GM21360 (cell line): Measurements from ENCODE around the gene HIVEP3.

Experiments
- ATAC-seq: cut with Tn5 transposase; IDR thresholded peaks from one replicate; pipeline ENCODE4 v1.9.1; 2021; ENCODE audit warnings: mild to moderate bottlenecking, moderate library complexity; ENCODE audit not compliant: unreplicated experiment

HIVEP3 gene

GRCh38 chr1:41528106-41528505, 390.6 kb downstream of the HIVEP3 start:
- ATAC-seq = no peak

GRCh38 chr1:41526956-41527561, 391.7 kb downstream of the HIVEP3 start:
- no peak for ATAC-seq

- ATAC-seq = no peak
Observed at GRCh38 chr1:41525891-41526587, 392.7 kb downstream of the HIVEP3 start.

GRCh38 chr1:41524676-41525675, 393.7 kb downstream of the HIVEP3 start:
- no peak for ATAC-seq

- ATAC-seq = no peak
Observed at GRCh38 chr1:41523949-41524675, 394.6 kb downstream of the HIVEP3 start.

GRCh38 chr1:41523071-41523470, 395.7 kb downstream of the HIVEP3 start:
- ATAC-seq = no peak

GRCh38 chr1:41521766-41522165, 397.0 kb downstream of the HIVEP3 start:
- no peak for ATAC-seq

- no peak for ATAC-seq
Observed at GRCh38 chr1:41520951-41521752, 397.6 kb downstream of the HIVEP3 start.

- no peak for ATAC-seq
Observed at GRCh38 chr1:41519667-41520066, 399.1 kb downstream of the HIVEP3 start.

GRCh38 chr1:41518471-41518870, 400.3 kb downstream of the HIVEP3 start:
- ATAC-seq = no peak

GRCh38 chr1:41517062-41517438, 401.7 kb downstream of the HIVEP3 start:
- ATAC-seq = no peak

- ATAC-seq = peak; percentile 60
Observed at GRCh38 chr1:41516168-41517061, 402.3 kb downstream of the HIVEP3 start.

GRCh38 chr1:41515778-41516167, 402.9 kb downstream of the HIVEP3 start:
- ATAC-seq = no peak

GRCh38 chr1:41515131-41515678, 403.5 kb downstream of the HIVEP3 start:
- ATAC-seq = no peak

GRCh38 chr1:41514381-41514780, 404.3 kb downstream of the HIVEP3 start:
- ATAC-seq = no peak

- ATAC-seq = no peak
Observed at GRCh38 chr1:41513383-41513735, 405.4 kb downstream of the HIVEP3 start.

- ATAC-seq = no peak
Observed at GRCh38 chr1:41512701-41513382, 405.9 kb downstream of the HIVEP3 start.

- ATAC-seq = no peak
Observed at GRCh38 chr1:41511239-41511540, 407.5 kb downstream of the HIVEP3 start.
